Activated CD4-positive, alpha-beta memory T cell treated with anti-CD3 and anti-CD28 coated beads, Interleukin-2, amount 10 ng/mL, durations not matched to agents 7 days and 5 days (primary cell): Measurements from ENCODE around the gene SFI1. TPM values are rescaled to one million over a fixed set of nuclear protein-coding genes. Genes with fewer than 3 reads are reported as not detected.

Source experiments
- CTCF ChIA-PET: fragments of 350-600 bp; sonication (Branson Sonifier 250); formaldehyde crosslinking; loops from one replicate; lab custom pipeline; 2021; ENCODE audit warnings: antibody characterized with exemption, inconsistent platforms; lab: Charles Lee
- POLR2A ChIA-PET: fragments of 350-600 bp; sonication (Branson Sonifier 250); formaldehyde crosslinking; loops from one replicate; lab custom pipeline; 2021; ENCODE audit warnings: antibody characterized with exemption; lab: Charles Lee
- DNase-seq: peaks from one replicate; pipeline ENCODE4 v3.0.0-alpha.2; 2020
- H3K27ac Mint-ChIP-seq: one replicate; pipeline ENCODE4 v1.8.0; 2021; ENCODE audit warnings: mild to moderate bottlenecking, mixed read lengths
- H3K27me3 Mint-ChIP-seq: one replicate; pipeline ENCODE4 v1.8.0; 2021; ENCODE audit warnings: mixed read lengths
- H3K36me3 Mint-ChIP-seq: one replicate; pipeline ENCODE4 v1.8.0; 2021; ENCODE audit warnings: low read depth, mixed read lengths
- H3K4me1 Mint-ChIP-seq: one replicate; pipeline ENCODE4 v1.8.0; 2021; ENCODE audit warnings: mixed read lengths
- H3K4me3 Mint-ChIP-seq: one replicate; pipeline ENCODE4 v1.8.0; 2021; ENCODE audit warnings: mild to moderate bottlenecking, mixed read lengths
- H3K9me3 Mint-ChIP-seq: one replicate; pipeline ENCODE4 v1.8.0; 2021; ENCODE audit warnings: mixed read lengths
- total RNA-seq, 2 experiments: library from RNA; stranded (reverse); gene quantifications; one replicate each; pipeline ENCODE4 v1.2.3, GENCODE V29; 2021

Gene SFI1
- total RNA-seq, 2 experiments from 2014 or later: 140 to 145 TPM

DNA sequence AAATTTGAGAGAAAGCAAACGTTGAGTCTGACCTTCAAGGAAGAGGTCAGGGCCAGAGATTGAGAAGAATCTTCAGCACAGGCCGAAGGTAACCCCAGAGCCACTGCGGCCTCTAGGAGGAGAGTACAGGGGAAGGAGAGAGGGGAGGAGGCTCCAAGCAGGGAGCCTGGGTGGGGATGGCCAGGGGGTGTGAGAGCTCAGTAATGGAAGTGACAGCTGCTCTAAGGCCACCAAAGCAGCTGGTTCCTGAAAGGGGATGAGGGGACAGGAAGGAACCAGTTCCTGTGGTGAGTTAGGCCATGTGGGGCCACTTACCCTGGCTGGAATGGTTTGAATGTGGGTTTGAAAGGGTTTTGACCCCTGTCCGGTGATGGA is 119.6 kb downstream of the SFI1 start:
- ChIA-PET CTCF (no interaction called here), POLR2A (interaction anchor here (1.4 kb wide), 1 partner anchor 9 kb away, joined by 3 read pairs; no protein-coding TSS in a partner anchor)
- Mint-ChIP-seq H3K9me3 (no peaks in the 10 kb centered on the region), H3K4me1 (peaks cover 14% of the 10 kb centered on the region), H3K36me3 (peaks cover 44% of the 10 kb centered on the region), H3K4me3 (no peak overlapping the region), H3K27ac (peak overlapping the region; percentile 64), H3K27me3 (no peaks in the 10 kb centered on the region)
- no peak for DNase-seq

GRCh38 chr22:31616315-31616980 is 120.1 kb downstream of the SFI1 start:
- no peak overlapping the region for H3K4me3 Mint-ChIP-seq
- CTCF ChIA-PET: interaction anchor here (0.6 to 0.8 kb wide), 2 partner anchors 14 to 633 kb away, joined by 3 read pairs; no protein-coding TSS in a partner anchor
- POLR2A ChIA-PET: interaction anchor here (1.4 kb wide), 1 partner anchor 8 kb away, joined by 3 read pairs; no protein-coding TSS in a partner anchor
- DNase-seq: no peak
- H3K27me3 Mint-ChIP-seq: no peaks in the 10 kb centered on the region
- peaks cover 14% of the 10 kb centered on the region for H3K4me1 Mint-ChIP-seq
- H3K27ac Mint-ChIP-seq: peak overlapping the region; percentile 64
- H3K9me3 Mint-ChIP-seq: no peaks in the 10 kb centered on the region
- H3K36me3 Mint-ChIP-seq: peaks cover 42% of the 10 kb centered on the region

- ChIA-PET POLR2A (interaction anchor here (1.3 to 1.6 kb wide), 2 partner anchors 10 to 13 kb away, joined by 5 read pairs; no protein-coding TSS in a partner anchor), CTCF (no interaction called here)
- H3K27me3 Mint-ChIP-seq: no peaks in the 10 kb centered on the region
- H3K4me1 Mint-ChIP-seq: peaks cover 14% of the 10 kb centered on the region
- H3K9me3 Mint-ChIP-seq: no peaks in the 10 kb centered on the region
- no peak overlapping the region for H3K4me3 Mint-ChIP-seq
- no peak for DNase-seq
- H3K27ac Mint-ChIP-seq: no peak overlapping the region
- H3K36me3 Mint-ChIP-seq: peaks cover 33% of the 10 kb centered on the region
Measured at GRCh38 chr22:31618057-31618456, 121.7 kb downstream of the SFI1 start.

DNA sequence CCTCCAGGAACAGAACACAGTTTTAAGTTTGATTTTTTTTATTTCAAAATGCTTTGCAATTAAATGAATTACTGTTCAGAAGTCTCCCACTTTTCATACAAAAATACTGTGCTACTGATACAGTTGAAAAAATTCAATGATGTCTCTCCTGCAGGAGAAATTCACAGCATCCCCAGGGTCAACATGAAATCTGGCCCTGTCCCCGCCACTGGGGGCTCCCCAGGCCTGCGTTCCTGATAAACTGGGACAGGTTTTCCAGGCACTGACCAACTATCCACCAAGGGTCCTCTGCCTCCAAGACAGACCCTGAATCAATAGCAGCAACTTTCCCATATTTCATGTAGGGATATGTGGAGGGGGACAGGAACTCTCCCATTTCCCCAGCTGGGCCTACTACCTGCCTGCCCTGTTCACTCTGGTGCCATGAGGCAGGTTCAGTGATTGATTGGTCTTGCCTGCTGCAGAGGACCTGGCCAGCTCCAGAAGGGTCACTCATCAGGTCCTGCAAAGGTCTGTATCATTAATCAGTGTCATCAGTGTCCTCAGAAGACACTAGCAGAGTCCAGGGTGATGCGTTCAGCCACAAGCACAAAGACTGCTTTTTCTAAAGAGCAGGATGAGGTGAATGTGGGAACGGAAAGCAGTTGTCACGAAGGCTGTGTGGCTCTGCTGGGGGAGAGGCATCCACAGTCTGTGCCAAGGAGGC is 122.3 kb downstream of the SFI1 start:
- Mint-ChIP-seq H3K27ac (no peak overlapping the region), H3K4me1 (peaks cover 14% of the 10 kb centered on the region), H3K27me3 (no peaks in the 10 kb centered on the region), H3K9me3 (no peaks in the 10 kb centered on the region), H3K36me3 (peaks cover 32% of the 10 kb centered on the region), H3K4me3 (no peak overlapping the region)
- DNase-seq: no peak
- ChIA-PET CTCF (no interaction called here), POLR2A (interaction anchor here (1.3 to 1.6 kb wide), 2 partner anchors 11 to 12 kb away, joined by 5 read pairs; no protein-coding TSS in a partner anchor)

- Mint-ChIP-seq H3K9me3 (no peaks in the 10 kb centered on the region), H3K27me3 (no peaks in the 10 kb centered on the region), H3K27ac (no peak overlapping the region), H3K4me1 (peaks cover 12% of the 10 kb centered on the region), H3K36me3 (peaks cover 27% of the 10 kb centered on the region), H3K4me3 (no peak overlapping the region)
- no peak for DNase-seq
- POLR2A ChIA-PET: interaction anchor here (1.3 to 3.1 kb wide), 2 partner anchors 8 to 11 kb away, joined by 4 to 19 read pairs; no protein-coding TSS in a partner anchor
- CTCF ChIA-PET: no interaction called here
Measured at GRCh38 chr22:31619611-31620300, 123.4 kb downstream of the SFI1 start.

DNA sequence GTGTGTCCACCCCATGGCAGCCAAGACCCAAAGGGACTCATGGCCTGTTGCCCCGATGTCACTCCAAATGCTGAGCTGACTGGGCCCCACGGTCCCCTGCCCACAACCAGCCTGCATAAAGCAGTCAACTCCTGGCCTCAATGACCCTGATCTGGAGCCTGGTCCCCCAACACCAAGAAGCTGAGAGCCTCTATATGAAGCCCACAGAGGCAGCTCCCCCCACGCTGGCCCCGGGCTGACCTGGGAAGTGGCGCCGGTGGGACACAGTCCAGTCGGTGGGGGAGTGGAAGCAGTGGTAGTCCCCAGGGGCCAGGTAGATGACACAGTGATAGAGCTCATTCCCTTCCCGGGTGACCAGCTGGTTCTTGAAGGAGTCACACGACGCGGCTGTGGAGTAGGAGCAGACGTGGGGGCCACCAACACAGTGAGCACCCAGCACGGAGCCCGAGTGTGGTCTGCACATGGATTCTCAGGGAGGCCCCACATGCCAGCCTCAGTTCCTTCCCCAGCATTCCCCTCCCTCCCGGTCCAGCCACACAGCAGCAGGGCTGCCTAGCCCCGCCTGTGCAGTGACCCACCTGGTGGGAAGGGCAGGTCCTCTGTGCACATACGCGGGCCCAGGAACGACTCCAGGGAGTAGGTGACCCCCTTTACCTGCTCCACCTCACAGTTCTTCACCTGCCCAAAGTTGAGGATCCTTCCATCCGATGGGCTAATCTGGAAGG is 124.6 kb downstream of the SFI1 start:
- peaks cover 25% of the 10 kb centered on the region for H3K36me3 Mint-ChIP-seq
- no peak overlapping the region for H3K27ac Mint-ChIP-seq

GRCh38 chr22:31621507-31622124 is 125.3 kb downstream of the SFI1 start:
- peaks cover 25% of the 10 kb centered on the region for H3K36me3 Mint-ChIP-seq
- H3K4me3 Mint-ChIP-seq: no peak overlapping the region
- POLR2A ChIA-PET: interaction anchor here (1.2 to 3.1 kb wide), 2 partner anchors 9 to 82 kb away, joined by 3 to 19 read pairs; no protein-coding TSS in a partner anchor
- no peaks in the 10 kb centered on the region for H3K27me3 Mint-ChIP-seq
- peaks cover 7% of the 10 kb centered on the region for H3K4me1 Mint-ChIP-seq
- CTCF ChIA-PET: interaction anchor here (1.3 kb wide), 1 partner anchor 170 kb away, joined by 3 read pairs; no protein-coding TSS in a partner anchor
- no peaks in the 10 kb centered on the region for H3K9me3 Mint-ChIP-seq
- H3K27ac Mint-ChIP-seq: no peak overlapping the region
- no peak for DNase-seq

More for the DNA sequence above, 124.6 kb downstream of the SFI1 start:
- no peak for DNase-seq
- Mint-ChIP-seq H3K9me3 (no peaks in the 10 kb centered on the region), H3K4me3 (no peak overlapping the region), H3K4me1 (peaks cover 6% of the 10 kb centered on the region), H3K27me3 (no peaks in the 10 kb centered on the region)
- POLR2A ChIA-PET: interaction anchor here (1.2 to 3.1 kb wide), 3 partner anchors 9 to 81 kb away, joined by 3 to 19 read pairs (median 4); no protein-coding TSS in a partner anchor
- CTCF ChIA-PET: interaction anchor here (1.1 to 1.3 kb wide), 2 partner anchors 9 to 169 kb away, joined by 3 read pairs; no protein-coding TSS in a partner anchor

- Mint-ChIP-seq H3K27me3 (no peaks in the 10 kb centered on the region), H3K4me3 (no peak overlapping the region), H3K4me1 (peaks cover 15% of the 10 kb centered on the region), H3K36me3 (peaks cover 20% of the 10 kb centered on the region), H3K9me3 (no peaks in the 10 kb centered on the region), H3K27ac (no peak overlapping the region)
- ChIA-PET POLR2A (interaction anchor here (0.9 to 1.6 kb wide), 2 partner anchors 8 to 15 kb away, joined by 3 to 5 read pairs; no protein-coding TSS in a partner anchor), CTCF (no interaction called here)
- DNase-seq: no peak
Measured at GRCh38 chr22:31622980-31623379, 126.6 kb downstream of the SFI1 start.

DNA sequence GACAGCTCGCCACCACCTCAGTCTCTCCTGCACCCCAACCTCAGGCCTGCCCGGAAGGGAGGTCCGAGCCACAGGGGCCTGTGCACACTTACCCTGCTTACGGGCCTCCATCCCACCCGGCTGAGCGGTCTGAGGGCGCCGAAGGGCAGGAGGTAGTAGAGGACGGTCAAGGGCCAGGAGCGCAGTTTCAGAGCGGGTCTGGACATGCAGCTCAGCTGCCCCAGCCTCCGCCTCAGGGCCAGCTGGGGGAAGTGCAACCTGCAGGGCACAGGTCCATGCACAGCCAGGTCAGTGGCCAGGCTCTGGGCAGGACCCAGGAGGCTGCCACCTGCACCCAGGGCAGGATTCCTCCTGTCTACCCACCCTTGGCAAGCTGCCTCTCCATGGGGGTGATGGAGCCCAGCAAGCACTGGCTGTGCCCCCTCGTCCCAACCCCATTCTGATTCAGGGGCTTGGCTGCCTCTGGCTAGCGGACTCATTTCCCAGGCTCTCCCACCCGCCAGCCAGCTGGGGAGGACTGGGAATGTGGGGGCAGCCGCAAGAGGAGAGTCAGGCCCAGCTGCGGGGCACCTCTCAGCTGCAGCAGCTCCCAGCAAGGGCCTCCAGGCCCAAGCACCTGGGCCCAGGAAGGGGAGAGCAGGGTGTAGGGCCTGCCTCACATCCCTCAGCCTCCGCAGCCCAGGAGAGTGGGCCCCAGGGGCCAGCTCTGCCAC is 127.4 kb downstream of the SFI1 start:
- Mint-ChIP-seq H3K27ac (no peak overlapping the region), H3K4me3 (no peak overlapping the region), H3K4me1 (peaks cover 18% of the 10 kb centered on the region), H3K9me3 (no peaks in the 10 kb centered on the region), H3K36me3 (peaks cover 16% of the 10 kb centered on the region), H3K27me3 (no peaks in the 10 kb centered on the region)
- POLR2A ChIA-PET: interaction anchor here (0.5 to 1.9 kb wide), 4 partner anchors 8 to 52 kb away, joined by 3 to 7 read pairs (median 4); no protein-coding TSS in a partner anchor
- CTCF ChIA-PET: interaction anchor here (0.7 kb wide), 1 partner anchor 47 kb away, joined by 4 read pairs; no protein-coding TSS in a partner anchor
- DNase-seq: no peak

DNA sequence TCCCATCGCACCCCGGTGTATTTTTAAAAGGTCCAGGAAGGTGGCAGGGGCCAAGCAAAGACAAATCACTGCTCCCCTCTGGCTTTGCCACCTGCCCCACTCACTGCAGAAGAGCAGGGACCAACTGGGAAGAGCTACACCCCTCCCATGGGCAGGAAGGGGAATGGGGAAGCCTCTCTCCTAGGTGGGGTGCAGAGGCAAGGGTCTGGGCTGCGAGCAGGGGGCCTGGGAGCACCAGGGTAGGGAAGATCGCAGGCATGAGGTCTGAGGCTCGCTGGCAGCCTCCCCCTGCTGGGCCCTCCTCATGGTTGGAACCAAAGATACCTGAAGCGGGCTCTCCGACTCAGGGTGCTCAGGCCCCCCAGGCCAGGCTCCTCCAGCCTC is 128.9 kb downstream of the SFI1 start:
- no peaks in the 10 kb centered on the region for H3K27me3 Mint-ChIP-seq
- H3K4me1 Mint-ChIP-seq: peaks cover 30% of the 10 kb centered on the region
- CTCF ChIA-PET: no interaction called here
- POLR2A ChIA-PET: interaction anchor here (0.8 to 1.9 kb wide), 3 partner anchors 9 to 20 kb away, joined by 3 to 7 read pairs (median 3); no protein-coding TSS in a partner anchor
- no peak for DNase-seq
- H3K4me3 Mint-ChIP-seq: no peak overlapping the region
- H3K9me3 Mint-ChIP-seq: no peaks in the 10 kb centered on the region
- H3K27ac Mint-ChIP-seq: no peak overlapping the region
- H3K36me3 Mint-ChIP-seq: peaks cover 8% of the 10 kb centered on the region
